HTERT RPE-1 (cell line): ENCODE results near the gene FPGS.
"Not testable (repeated sequence)": the region's sequence is repeated elsewhere in the genome, so short reads cannot be mapped to it uniquely, and the experiment has no call there.

ENCODE experiments used
- in situ Hi-C: fragments of 300-500 bp; cut with MboI; formaldehyde crosslinking; loops from 4 replicates; pipeline ENCODE4 v1.14.3; 2020; ENCODE audit warnings: low sequenced_read_pairs

The FPGS gene

DNA sequence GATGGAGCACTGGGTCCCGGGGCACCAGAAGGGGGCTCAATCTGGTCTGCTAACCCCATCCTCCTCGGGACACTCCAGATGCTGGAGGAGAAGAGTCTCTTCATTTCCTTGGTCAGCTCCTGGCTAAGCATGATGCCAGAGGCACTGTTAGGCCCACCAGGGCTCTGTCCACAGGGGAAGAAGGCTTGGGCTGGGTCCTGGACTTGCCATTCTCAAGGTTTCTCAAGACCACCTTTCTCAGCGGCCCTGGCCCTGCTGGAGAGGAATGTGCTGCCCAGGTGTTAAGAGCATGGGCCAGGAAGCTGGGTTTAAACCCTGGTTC lies 32.1 kb upstream of the FPGS start:
- in situ Hi-C loops, result no loop called here

DNA sequence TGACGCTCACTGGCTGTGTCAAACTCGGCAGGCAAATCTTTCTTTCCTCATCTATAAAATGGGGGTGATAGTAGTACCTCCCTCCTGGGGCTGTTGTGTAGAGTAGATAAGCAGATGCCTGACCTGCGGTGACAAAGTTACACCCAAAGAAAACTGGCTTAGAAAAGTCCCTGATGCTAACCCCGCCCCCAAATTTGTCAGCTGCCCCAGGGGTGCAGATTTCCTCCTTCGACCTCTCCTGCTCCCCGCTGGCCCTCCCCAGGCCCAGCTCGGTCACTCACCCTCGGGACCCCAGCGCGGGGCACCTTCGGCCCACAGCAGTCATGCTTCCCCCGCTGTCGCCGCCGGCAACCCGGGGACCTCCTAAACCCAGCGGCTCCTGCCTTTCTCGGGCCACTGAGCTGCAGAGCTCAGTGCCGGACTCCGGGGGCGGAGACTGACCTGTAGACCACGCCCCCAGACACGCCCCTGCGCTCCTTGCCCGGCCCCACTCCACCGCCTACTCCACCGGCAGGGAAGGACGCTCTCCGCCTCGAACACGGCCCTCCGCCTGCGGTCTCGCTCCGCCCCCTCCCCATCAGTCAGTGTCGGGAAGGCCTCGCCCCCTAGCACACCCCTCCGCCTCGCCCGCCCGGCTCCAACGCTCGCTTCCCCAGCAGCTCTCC lies 31.6 kb upstream of the FPGS start:
- in situ Hi-C loops, result no loop called here

DNA sequence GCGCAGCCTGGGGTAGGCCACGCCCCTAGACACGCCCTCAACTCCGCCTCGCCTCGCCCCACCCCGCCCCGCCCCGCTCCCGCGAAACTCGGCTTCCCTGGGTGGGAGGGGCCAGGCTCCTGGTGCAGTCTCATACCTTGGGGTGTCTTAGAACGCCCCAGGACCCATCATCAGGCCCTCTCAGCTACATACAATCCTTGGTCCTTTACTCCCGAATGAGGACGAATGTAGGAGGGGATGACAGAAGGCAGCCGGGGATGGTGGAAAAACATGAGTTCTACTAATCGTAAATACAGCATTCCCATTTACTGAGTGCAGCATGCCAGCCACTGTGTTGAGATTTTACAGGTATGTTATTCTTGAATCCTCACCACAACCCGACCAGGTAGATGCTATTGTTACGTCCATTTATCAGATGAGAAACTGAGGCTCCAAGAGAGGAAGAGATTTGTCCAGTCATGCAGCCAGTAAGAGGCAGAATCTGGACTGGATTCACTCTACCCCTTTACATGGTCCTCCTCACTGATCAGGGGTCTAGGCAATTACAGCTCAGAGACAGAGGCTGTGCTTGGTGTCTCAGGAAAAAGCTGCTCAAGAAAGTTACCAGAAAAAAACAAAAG lies 31.0 kb upstream of the FPGS start:
- in situ Hi-C loops, result no loop called here

DNA sequence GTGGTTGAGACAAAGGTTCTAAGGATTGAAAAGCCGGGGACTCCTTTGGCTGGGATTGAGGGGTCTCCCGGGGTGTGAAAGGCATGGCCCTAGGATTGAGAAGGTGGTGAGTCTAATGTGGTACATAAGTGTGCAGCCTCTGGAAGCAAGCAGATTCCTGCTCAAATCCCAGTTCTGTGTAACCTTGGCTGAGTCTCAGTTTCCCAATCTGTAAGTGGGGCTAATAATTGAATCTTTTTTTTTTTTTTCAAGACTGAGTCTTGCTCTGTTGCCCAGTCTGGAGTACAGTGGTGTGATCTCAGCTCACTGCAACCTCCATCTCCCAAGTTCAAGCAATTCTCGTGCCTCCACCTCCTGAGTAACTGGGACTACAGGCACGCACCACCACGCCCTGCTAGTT lies 30.1 kb upstream of the FPGS start:
- in situ Hi-C loops, result no loop called here

DNA sequence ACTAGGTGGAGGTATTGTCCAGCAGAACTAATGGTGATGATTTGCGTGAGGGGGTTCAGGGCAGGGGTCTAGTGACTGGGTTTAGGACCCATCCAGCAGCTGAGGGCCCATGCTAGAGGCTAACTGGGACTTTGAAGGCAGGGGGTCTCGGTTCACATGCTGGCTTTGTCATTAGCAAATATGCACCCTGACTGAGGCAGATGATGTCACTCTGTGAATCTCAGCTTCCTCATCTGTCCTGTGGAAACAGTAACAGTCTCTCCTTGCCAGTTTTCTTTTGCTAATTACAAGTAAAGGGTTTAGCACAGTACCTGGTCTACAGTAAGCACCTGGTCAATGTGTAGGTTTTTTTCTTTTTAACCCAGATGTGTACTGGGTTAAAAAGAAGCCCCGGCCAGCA lies 29.4 kb upstream of the FPGS start:
- in situ Hi-C loops, result no loop called here

- in situ Hi-C loops, result no loop called here
Observed at GRCh38 chr9:127773981-127774380, 28.7 kb upstream of the FPGS start.

DNA sequence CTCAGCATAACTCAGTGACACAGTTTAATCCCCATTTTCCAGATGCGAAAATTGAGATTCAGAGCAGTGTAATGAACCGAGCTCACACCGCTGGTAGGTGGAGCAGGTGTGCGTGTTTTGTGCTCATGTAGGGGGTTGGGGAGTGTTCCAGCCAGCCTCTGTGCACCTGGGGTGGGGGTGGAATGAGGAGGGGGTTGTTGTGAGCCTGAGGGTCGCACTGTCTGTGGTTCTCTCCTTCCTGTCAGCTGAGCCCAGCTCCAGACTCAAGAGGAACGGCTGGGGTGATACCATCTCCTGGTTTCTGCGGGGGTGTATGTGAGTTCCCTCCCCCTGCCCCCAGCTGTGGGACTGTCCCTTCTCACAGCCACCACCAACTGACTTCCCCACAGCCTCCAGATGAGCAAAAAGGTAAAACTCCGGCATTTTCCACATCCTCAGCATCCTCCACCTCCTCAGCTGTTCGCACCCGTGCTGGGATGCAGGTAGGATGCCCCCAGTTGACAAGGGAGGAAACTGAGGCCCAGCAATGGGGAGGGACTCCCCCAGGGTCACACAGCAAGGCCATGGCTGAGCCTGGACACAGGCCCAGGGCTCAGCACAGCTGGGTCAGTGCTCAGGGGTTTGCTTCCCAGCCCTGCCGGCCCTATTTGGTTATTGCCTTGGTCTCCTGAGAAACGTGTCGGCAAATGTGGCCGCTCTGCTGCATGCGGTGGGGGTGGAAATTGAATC lies 26.3 kb upstream of the FPGS start:
- in situ Hi-C loops, result no loop called here

- in situ Hi-C loops, result no loop called here
Observed at GRCh38 chr9:127776924-127777289, 25.8 kb upstream of the FPGS start.

DNA sequence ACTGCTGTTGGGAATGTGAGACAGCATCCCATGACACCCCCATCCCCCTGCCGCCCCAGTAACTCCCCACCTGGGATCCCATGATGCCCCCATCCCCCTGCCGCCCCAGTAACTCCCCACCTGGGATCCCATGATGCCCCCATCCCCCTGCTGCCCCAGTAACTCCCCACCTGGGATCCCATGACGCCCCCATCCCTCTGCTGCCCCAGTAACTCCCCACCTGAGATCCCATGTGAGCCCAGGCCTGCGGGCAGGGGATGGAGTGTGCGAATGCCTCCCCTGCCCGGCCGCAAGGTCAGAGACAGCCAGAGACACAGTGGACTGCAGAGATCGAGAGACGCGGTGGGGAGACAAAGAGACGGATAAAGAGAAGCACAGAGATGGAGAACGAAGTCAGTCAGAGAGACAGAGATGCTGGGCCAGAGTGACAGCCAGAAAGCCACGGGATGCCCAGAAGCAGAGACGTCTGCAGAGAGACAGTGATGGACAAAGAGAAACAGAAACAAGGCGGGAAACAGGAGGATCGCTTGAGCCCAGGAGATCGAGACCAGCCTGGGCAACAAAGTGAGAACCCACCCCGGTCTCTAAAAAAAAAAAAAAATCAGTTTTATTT lies 25.2 kb upstream of the FPGS start:
- in situ Hi-C loops, result no loop called here

DNA sequence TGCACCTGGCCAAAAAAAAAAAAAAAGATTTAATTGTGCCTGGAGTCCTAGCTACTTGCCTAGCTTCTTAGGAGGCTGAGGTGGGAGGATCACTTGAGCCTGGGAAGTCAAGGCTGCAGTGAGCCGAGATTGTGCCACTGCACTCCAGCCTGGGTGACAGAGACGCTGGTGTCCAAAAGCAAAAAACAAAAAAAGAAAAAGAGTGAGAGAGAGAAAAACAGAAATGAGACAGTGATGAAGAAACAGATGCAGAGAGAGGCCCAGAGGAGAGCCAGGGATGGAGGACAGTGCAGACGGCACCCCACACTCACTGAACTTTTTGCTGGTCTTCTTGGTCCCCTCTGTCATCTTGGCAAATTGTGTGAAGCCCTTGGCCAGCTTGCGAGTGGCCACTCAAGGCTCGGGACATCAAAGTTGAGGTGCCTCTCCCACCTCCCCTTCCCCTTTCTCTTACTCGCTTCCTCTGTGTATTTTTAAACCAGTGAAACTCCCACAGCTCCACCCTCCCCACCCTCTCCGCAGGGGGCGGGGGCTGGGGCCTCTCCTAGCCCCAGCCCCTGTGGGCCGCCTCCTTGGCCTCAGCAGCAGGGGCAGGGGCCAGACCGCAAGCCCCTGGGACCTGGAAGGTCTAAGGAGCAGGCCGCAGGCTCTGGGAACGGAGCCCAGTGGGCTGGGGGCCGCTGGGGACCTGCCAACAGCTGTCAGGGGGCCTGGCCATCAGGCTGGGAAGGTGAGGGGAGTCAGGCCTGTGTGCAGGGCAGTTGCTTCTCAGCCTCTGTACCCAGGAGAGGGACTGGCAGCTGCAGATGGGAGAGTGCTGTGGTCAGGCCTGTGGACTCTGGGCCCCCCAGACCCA lies 24.2 kb upstream of the FPGS start, which contains the start of gene SH2D3C:
TSS of gene SH2D3C (minus strand) at position 387 of the 856 bp plus-strand sequence. CDS start at position 348, 39 bp downstream.
- in situ Hi-C loops, result no loop called here

DNA sequence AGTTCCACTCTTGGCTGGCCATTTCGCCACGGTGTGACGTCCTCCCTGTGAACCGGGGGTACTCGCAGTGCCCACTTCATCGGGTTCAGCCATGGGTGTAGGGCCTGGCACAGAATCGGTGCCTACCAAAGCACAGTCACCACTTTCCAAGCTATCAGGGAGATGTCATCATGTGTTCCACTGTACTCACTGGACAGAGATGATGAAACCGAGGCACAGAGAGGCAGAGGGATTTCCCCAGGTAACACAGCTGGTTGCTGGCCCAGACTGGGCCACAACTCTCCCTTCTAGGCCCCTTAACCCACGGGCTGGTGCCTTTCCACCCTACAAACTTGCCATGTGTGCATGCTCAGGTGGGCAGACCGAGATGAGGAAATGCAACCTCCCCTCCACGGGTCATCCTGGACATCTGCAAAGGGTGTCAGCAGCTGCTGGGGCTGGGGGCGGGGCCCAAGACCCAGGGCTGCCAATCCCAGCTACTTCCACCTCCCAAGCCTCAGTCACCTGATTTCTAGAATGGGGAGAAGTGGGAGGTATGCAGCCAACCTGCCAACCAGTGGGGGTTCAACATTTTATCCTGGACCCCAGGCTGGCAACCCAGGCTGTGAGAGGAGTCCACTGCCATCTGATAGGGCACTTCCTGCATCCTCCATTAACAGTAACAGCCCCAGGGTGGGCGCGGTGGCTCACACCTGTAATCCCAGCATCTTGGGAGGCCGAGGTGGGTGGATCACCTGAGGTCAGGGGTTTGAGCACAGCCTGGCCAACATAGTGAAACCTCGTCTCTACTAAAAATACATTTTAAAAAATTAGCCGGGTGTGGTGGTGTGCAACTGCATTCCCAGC lies 23.3 kb upstream of the FPGS start:
- in situ Hi-C loops, result no loop called here

DNA sequence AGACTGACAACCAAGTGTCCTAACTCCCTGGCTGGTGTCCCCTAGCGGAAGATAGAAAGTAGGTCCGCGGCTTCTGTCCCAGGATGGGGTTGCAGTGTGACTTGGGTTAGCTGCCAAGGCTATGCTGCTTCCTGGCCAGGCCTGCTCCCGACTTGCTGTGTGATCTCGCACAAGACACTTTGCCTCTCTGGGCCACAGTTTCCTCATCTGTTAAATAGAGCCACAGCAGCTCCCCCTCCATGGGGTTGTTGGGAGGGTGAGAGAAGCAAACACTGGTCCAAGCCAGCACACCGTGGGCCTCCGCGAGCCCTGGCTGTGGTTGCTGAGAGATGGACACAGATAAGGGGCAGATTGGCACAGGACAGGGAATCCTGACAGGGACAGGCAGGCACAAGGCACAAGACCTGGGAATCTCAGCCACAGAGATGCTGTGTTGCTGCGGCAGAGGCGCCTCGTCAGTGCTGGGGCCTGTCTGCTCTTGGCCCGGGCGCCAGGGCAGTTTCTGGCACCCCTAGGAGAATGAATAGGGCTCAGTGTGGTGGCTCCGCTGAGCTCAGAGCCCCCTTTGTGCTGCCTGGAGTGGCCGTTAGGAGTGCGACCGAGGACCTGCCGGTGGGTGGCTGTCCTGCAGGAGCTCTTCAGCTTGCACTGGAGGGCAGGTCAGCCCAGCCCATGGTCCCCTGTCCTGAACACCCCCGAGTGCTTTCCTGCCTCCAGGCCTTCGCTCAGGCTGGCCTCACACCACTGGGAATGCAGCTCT lies 22.4 kb upstream of the FPGS start:
- in situ Hi-C loops, result no loop called here

DNA sequence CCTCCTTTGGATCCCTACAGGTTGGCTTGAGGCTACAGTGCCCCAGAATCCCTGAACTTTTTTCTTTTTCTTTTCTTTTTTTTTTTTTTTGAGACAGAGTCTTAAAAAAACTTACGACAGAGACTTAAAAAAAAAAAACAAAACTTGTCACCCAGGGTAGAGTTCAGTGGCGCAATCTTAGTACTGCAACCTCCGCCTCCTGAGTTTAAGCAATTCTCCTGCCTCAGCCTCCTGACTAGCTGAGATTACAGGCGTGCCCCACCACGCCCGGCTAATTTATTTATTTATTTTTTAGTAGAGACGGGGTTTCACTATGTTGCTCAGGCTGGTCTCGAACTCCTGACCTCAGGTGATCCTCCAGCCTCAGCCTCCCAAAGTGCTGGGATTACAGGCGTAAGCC lies 21.8 kb upstream of the FPGS start:
- in situ Hi-C loops, result not testable (repeated sequence)

- in situ Hi-C loops, result no loop called here
Observed at GRCh38 chr9:127781806-127782205, 20.9 kb upstream of the FPGS start.

DNA sequence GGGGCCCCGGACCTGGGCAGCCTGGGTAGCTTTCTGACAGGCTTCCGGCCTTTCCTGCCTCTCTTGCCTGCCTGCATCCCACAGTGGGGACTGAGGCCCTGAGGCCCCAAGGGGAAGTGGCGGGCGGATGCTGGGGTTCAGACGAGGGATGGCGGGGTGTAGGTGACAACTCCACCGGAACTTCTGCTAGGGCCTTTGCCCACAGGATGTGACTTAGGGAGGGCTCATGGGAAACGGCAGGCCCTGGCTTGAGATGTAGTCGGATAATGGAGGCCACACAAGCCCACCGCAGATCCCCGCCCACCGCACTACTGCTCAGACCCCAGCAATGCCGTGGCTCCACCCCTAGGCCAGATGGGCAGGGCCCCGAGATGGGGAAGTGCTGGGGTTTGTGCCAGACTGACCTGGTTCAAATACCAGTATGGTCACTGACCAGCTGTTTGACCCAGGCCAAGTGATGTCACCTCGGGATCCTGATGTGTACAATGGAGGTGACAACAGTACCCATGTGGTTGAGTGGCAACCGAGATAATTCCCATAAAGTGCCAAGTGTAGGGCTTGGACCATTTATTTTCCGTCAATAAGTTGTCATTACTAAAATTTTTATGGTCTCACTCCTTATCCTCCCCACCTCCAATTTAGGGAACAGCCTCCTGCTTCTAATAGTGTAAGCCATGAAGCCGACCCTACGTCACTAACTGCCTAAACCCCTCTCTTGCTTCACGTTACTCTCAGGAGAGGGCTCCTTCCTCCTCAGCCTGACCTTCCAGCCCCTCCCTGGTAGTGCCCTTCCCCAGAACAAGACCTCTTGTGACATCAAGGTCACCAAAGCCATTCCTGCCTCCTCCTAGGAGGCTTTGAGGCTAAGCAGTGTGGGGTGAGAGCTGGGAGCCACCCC lies 19.3 kb upstream of the FPGS start:
- in situ Hi-C loops, result no loop called here

GRCh38 chr9:127785023-127785932 lies 17.4 kb upstream of the FPGS start:
- in situ Hi-C loops, result no loop called here
